Natural killer cell treated with Interleukin-12 subunit alpha and Interleukin-12 subunit beta and Interleukin-15 and Interleukin-18, amount 100 ng/mL, for 72 hours (primary cell): ENCODE measurements around the gene VGLL2. TPM values are rescaled to one million over a fixed set of nuclear protein-coding genes. Genes with fewer than 3 reads are reported as not detected.

Experiments used
- ATAC-seq, 2 donors: fragments of 150-1000 bp; cut with Tn5 transposase in 1 of 2; sonication (Bioruptor Pico), chemical (Tn5 transposase) in 1 of 2; 2 replicates each; pipeline ENCODE4 v1.10.0; 2021
- DNase-seq: peaks from one replicate; pipeline ENCODE4 v3.0.0; 2022; ENCODE audit warnings: low spot score
- H3K27ac Mint-ChIP-seq, 2 donors: 1 replicate in 1 of 2; 2 replicates in 1 of 2; pipeline ENCODE4 v1.8.0; 2022; ENCODE audit warnings: mixed read lengths in 2 of 2, mild to moderate bottlenecking in 1 of 2, moderate library complexity in 1 of 2
- H3K27me3 Mint-ChIP-seq, 2 donors: 1 replicate in 1 of 2; 2 replicates in 1 of 2; pipeline ENCODE4 v1.8.0; 2022; ENCODE audit warnings: mixed read lengths in 2 of 2
- H3K36me3 Mint-ChIP-seq: one replicate; pipeline ENCODE4 v1.8.0; 2022; ENCODE audit warnings: mixed read lengths
- H3K4me1 Mint-ChIP-seq, 2 donors: 1 replicate in 1 of 2; 2 replicates in 1 of 2; pipeline ENCODE4 v1.8.0; 2022; ENCODE audit warnings: low read depth in 2 of 2, mixed read lengths in 2 of 2, mild to moderate bottlenecking in 1 of 2
- H3K4me3 Mint-ChIP-seq: one replicate; pipeline ENCODE4 v1.8.0; 2022; ENCODE audit warnings: mixed read lengths
- H3K9me3 Mint-ChIP-seq: 2 replicates; pipeline ENCODE4 v1.8.0; 2022; ENCODE audit warnings: mixed read lengths
- total RNA-seq, 2 donors: library from RNA; stranded (reverse); gene quantifications; one replicate each; pipeline ENCODE4 v1.2.3, GENCODE V29; 2022

The VGLL2 gene
- total RNA-seq, 2 donors from 2014 or later: not detected

DNA sequence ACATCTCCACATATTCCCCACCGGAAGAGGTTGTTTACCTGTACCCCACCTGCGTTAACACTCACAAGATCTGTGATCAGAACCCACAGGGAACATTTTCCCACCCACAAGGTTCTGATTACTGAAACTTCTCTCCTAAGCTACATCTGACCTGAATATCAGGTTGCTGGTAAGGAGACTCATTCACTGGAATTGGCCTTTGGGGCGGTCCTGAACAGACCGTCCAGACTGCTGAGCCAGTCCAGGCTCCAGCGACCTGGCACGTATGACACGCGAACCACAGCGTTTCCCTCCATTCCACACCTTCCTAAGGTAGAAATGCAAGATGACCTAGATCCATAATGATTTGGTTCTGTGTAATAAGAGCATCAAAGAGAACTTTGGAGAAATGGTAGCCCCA is 9.8 kb downstream of the VGLL2 start:
- ATAC-seq: no peak
- DNase-seq: no peak
- no peaks in the 10 kb centered on the region for H3K36me3 Mint-ChIP-seq
- H3K4me3 Mint-ChIP-seq: no peak overlapping the region
- no peaks in the 10 kb centered on the region for H3K9me3 Mint-ChIP-seq
- H3K4me1 Mint-ChIP-seq: no peaks in the 10 kb centered on the region
- H3K27me3 Mint-ChIP-seq: peaks cover 31 to 57% of the 10 kb centered on the region in 2 donors
- H3K27ac Mint-ChIP-seq: no peak overlapping the region

DNA sequence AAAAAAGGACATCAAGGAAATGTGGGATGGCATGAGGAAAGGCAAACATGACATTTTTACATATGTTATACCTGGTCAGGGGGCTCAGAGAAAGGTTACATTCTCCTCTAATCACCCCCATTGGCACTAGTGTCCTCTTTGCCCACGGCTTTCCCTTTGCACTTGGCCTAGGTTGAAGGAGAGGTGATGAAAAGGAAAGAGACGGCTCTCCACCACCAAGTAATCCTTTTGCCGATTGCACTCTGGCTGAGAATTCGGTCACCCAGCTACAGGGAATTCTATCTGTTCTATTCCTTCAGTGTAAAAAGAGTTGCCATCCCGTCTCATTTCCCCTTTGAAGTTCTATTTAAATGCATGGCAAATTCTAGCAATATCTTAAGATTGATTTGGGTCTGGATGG is 10.4 kb downstream of the VGLL2 start:
- H3K27me3 Mint-ChIP-seq: peaks cover 34 to 57% of the 10 kb centered on the region in 2 donors
- H3K9me3 Mint-ChIP-seq: no peaks in the 10 kb centered on the region
- H3K27ac Mint-ChIP-seq: no peak overlapping the region

DNA sequence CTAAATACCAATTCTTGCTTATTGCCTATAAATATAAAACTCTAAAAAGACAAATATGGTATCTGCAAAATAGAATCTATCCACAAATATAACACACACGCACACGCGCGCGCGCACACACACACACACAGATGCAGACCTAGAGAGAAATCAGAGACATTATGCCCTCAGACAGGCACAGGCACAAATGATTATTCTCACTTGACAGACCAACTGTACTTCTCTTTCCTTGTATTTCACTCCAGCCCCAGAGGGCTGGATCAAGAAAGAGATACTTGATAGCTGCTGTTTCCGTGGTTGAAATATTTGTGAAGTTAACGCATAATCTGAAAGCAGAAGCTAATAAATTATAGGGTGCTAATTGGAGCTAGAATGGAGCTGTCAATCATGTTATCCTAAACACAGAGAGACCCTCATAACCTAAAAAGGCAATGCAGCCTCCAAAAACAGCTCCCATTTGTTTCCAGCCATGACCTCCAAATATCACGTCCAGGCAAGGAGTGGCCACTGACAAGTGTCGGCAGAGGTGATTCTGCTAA is 11.5 kb downstream of the VGLL2 start:
- ATAC-seq (no peak), DNase-seq (no peak)
- Mint-ChIP-seq H3K4me3 (no peak overlapping the region), H3K9me3 (no peaks in the 10 kb centered on the region), H3K4me1 (no peaks in the 10 kb centered on the region), H3K27ac (no peak overlapping the region), H3K36me3 (no peaks in the 10 kb centered on the region), H3K27me3 (peaks cover 34 to 55% of the 10 kb centered on the region in 2 donors)

More for the DNA sequence above, 10.4 kb downstream of the VGLL2 start:
- no peaks in the 10 kb centered on the region for H3K4me1 Mint-ChIP-seq
- DNase-seq (no peak), ATAC-seq (no peak)
- no peaks in the 10 kb centered on the region for H3K36me3 Mint-ChIP-seq
- no peak overlapping the region for H3K4me3 Mint-ChIP-seq

DNA sequence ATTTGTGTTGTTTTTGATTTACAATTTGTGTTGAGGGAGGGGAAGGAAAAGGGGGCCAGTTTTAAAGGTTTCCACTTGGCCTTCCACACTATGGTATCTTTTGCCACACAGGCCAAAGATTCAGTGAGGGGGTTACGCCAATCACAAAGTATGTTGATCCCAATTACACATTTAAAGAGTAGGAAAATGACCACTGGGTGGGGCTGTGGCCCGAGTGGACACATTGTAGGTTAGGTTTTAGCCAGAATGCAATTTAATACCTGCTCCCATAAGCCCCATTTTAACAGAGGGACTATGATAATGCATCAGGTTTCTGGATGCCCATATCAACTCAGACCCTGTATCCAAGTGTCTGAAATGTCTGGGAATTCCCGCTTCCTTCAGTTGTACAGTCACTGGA is 15.6 kb downstream of the VGLL2 start:
- Mint-ChIP-seq H3K36me3 (no peaks in the 10 kb centered on the region), H3K4me1 (no peaks in the 10 kb centered on the region), H3K9me3 (no peaks in the 10 kb centered on the region)

DNA sequence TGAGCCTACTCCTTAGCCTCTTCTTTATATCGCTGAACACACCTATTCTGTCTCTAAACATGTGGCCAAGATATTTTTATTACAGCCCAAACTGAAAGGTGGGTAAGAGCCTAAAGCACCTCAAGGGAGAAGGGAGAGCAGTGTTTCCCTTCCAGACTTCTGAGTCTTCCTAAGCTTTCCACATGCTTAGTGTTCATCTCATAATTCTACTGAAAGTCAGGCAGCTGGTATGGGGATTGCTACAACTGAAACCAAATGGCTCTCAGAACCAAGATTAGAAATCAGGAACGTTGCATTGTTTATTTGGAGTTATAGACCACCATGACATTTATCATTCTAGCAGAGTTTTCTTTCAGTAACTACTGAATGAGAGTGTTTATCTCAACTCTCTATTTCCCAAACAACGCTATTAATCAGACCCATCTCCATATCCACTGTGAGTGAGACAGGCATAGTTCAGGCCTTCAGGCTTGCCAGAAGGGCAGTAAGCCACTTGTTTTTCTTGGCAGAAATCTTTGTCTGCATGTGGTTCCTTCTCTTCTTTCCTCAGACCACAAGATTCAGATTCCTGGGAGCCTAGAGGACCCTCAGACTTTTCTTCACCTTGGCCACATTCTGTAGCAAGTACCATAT is 22.8 kb downstream of the VGLL2 start:
- H3K4me1 Mint-ChIP-seq: no peaks in the 10 kb centered on the region
- H3K27ac Mint-ChIP-seq: no peak overlapping the region
- peaks cover 8% of the 10 kb centered on the region for H3K9me3 Mint-ChIP-seq
- no peaks in the 10 kb centered on the region for H3K36me3 Mint-ChIP-seq
- ATAC-seq: no peak
- DNase-seq: no peak
- peaks cover 9 to 19% of the 10 kb centered on the region in 2 donors for H3K27me3 Mint-ChIP-seq
- H3K4me3 Mint-ChIP-seq: no peak overlapping the region

More for the DNA sequence above, 15.6 kb downstream of the VGLL2 start:
- no peak overlapping the region for H3K27ac Mint-ChIP-seq
- no peak for ATAC-seq
- H3K4me3 Mint-ChIP-seq: no peak overlapping the region
- peaks cover 12 to 19% of the 10 kb centered on the region in 2 donors for H3K27me3 Mint-ChIP-seq
- no peak for DNase-seq

DNA sequence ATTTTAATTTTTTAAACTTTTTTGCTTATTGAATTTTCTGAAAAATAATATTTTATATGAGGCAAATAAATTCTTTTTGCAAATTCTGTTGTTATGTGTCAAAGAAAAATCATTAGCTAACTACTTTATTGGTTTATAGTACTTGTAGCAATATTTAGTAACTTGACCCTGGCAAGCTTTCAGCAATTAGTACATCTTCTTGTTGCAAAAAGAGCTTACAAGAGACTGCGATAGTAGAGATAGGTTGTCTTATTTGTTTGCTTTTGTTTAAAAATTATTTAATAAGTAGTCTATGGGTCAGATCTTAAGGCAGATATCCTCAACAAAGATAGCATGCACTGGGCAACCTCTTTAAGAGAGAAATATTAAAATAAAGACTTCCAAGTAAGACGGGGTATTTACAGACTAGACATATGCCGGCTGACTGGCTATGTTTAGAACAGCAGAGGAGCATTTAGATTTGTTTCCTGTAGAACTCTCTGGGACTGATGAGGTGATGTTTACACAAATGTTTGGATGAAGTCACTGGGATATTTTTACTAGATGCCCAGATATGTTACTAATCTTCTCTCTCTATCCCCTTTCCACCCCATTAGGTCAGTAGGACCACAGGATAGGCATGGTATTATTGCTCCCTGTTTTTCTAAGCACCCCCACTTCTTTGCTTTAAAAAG is 25.0 kb downstream of the VGLL2 start:
- ATAC-seq: no peak
- peaks cover 8% of the 10 kb centered on the region for H3K9me3 Mint-ChIP-seq
- no peak for DNase-seq
- no peaks in the 10 kb centered on the region for H3K36me3 Mint-ChIP-seq
- no peak overlapping the region for H3K4me3 Mint-ChIP-seq
- H3K27ac Mint-ChIP-seq: no peak overlapping the region
- H3K4me1 Mint-ChIP-seq: no peaks in the 10 kb centered on the region
- peaks cover 9 to 32% of the 10 kb centered on the region in 2 donors for H3K27me3 Mint-ChIP-seq

DNA sequence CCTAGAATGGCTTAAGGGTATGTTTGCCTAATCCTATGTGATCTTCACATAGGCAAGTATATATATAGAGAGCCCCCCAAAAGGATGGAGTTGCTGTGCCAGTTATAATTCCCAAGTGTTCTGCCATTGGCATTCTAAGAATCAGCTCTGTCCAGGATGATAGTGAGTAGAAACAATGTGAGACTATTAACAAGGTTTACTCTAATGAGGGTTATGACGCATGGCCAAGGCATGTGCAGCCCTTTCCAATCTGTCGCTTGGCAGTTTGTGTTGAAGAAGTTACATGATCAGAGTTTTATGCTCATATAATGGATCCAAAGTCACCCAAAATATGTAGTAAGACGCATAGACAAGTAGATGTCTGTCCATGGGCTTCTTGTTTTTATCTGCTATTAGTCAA is 33.6 kb downstream of the VGLL2 start:
- Mint-ChIP-seq H3K4me3 (no peak overlapping the region), H3K27ac (no peak overlapping the region), H3K4me1 (no peaks in the 10 kb centered on the region), H3K36me3 (no peaks in the 10 kb centered on the region), H3K9me3 (peaks cover 5% of the 10 kb centered on the region), H3K27me3 (peaks cover 7 to 23% of the 10 kb centered on the region in 2 donors)
- no peak for ATAC-seq
- no peak for DNase-seq

DNA sequence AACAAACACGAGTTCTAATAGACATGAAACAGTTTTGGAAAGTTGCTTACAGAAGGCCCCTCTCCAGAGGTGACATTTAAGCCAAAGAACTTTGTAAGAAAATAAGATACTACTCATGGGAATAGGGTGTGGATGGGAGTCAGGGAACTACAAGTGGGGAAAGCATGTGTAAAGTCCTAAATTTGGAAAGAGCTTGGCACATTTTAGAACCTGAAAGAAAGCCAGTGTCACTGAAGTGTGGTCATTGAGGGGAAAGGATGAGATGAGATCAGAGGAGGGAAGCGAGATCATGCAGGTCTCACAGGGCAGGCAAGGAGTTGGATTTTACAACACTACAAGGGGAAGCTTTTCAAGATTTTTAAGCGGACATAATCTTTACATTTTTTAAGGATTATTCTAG is 38.0 kb downstream of the VGLL2 start:
- Mint-ChIP-seq H3K9me3 (no peaks in the 10 kb centered on the region), H3K27ac (no peak overlapping the region), H3K36me3 (no peaks in the 10 kb centered on the region), H3K27me3 (peaks cover 5 to 9% of the 10 kb centered on the region in 2 donors), H3K4me3 (no peak overlapping the region), H3K4me1 (no peaks in the 10 kb centered on the region)
- ATAC-seq: no peak
- no peak for DNase-seq

DNA sequence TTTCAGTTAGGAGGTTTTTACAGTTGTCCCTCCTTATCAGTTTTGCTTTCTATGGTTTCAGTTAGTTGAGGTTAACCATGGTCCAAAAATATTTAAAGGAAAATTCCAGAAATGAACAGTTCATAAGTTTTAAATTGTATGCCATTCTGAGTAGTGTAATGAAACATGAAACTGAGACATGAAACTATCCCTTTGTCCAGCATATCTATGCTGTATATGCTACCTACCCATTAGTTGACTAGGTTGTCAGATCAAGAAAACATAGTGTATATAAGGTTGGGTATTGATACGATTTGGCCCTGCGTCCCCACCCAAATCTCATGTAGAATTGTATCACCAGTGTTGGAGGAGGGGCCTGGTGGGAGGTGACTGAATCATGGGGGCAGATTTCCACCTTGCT is 39.1 kb downstream of the VGLL2 start:
- ATAC-seq: no peak
- Mint-ChIP-seq H3K9me3 (no peaks in the 10 kb centered on the region), H3K4me1 (no peaks in the 10 kb centered on the region), H3K4me3 (no peak overlapping the region), H3K36me3 (no peaks in the 10 kb centered on the region), H3K27me3 (peaks cover 5 to 18% of the 10 kb centered on the region in 2 donors), H3K27ac (no peak overlapping the region)
- DNase-seq: no peak

DNA sequence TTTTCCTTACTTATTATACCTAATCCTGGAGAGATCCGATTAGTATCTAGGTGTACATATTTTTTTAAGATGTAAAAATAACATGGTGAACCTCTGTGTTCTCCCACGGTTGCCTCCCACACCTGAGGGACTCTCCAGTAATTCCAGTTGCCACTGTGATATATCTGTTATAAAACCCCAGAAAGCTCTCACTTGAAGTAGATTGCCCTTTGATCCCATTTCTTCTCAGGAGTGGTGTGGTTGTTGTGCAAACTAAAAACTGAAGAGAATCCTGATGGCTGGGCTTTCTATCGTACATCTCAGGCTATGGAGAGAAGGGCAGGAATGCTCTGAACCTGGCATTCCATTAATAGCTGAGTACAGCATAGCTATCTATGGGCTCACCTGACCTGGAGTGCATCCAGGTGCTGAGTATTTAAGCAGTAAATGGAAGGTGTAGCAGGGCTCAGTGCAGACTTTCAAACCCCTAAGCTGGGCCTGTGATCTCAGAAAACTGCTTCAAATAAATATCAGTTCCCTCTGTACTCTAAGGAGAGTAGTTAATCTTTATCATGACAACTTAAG is 41.0 kb downstream of the VGLL2 start:
- H3K36me3 Mint-ChIP-seq: no peaks in the 10 kb centered on the region
- H3K4me1 Mint-ChIP-seq: no peaks in the 10 kb centered on the region
- H3K27ac Mint-ChIP-seq: no peak overlapping the region
- ATAC-seq (no peak), DNase-seq (no peak)
- H3K4me3 Mint-ChIP-seq: no peak overlapping the region
- H3K9me3 Mint-ChIP-seq: no peaks in the 10 kb centered on the region
- peaks cover 7 to 18% of the 10 kb centered on the region in 2 donors for H3K27me3 Mint-ChIP-seq

DNA sequence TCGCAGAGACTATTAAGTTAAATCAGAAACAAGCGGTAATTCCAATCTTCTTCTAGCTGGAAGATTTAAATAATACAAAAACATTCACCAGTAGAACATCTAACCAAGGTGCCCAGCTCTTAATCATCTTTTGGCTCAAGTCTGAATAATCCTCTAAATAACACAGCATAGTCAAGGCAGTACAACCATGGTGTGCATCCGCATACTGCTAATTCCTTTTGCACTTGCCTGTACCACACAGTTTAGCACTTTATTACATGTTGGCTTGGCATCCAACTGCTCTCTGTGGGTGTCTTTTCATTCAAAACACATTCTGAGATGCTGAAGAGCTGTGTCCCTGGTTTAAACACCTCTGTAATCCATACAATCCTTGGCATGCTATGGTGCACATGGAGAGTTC is 42.3 kb downstream of the VGLL2 start:
- Mint-ChIP-seq H3K4me1 (no peaks in the 10 kb centered on the region), H3K9me3 (no peaks in the 10 kb centered on the region)
- no peak for DNase-seq

DNA sequence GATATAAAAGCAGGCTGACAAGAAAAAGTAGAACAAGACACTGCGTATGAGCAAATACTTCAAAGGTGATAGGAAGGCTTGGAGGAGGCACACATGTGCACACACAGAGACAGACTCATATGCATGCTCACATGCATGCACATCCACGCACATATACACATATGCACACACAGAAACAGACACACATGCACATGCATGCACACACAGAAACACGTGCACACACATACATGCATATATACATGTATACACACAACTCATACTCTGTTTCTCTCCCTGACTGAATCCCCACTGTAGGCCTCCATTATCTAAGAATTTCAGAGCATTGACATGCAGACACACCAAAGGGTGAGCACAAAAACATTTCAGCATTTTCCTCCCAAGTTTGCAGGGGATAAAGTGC is 43.7 kb downstream of the VGLL2 start:
- H3K4me3 Mint-ChIP-seq: no peak overlapping the region

More for the DNA sequence above, 42.3 kb downstream of the VGLL2 start:
- H3K27me3 Mint-ChIP-seq: peaks cover 14 to 27% of the 10 kb centered on the region in 2 donors
- H3K4me3 Mint-ChIP-seq: no peak overlapping the region
- no peak for ATAC-seq
- no peaks in the 10 kb centered on the region for H3K36me3 Mint-ChIP-seq
- no peak overlapping the region for H3K27ac Mint-ChIP-seq

DNA sequence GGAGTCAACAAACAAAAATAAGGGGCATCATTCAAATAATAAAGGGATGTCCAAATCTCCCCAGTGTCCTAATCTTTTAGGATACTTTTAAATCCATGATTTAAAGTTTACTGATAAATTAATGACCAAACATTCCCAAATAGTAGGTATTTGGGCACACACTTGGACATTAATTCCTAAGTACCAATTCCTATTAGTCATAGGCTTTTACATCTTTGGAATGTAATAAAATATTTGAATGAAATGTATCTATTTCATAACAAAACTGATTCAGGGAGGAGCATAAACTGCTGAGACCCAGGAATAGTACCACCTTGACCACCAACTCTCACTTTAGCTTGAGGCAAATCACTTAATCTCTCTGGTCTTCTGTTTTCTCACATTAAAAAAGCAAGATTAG is 44.3 kb downstream of the VGLL2 start:
- no peak overlapping the region for H3K4me3 Mint-ChIP-seq
- H3K27ac Mint-ChIP-seq: no peak overlapping the region
- no peaks in the 10 kb centered on the region for H3K9me3 Mint-ChIP-seq
- ATAC-seq: no peak
- H3K27me3 Mint-ChIP-seq: peaks cover 11 to 26% of the 10 kb centered on the region in 2 donors
- no peak for DNase-seq
- no peaks in the 10 kb centered on the region for H3K36me3 Mint-ChIP-seq
- H3K4me1 Mint-ChIP-seq: no peaks in the 10 kb centered on the region

More for the DNA sequence above, 43.7 kb downstream of the VGLL2 start:
- peak; percentile 36 to 41 for ATAC-seq
- Mint-ChIP-seq H3K36me3 (no peaks in the 10 kb centered on the region), H3K4me1 (no peaks in the 10 kb centered on the region), H3K9me3 (no peaks in the 10 kb centered on the region), H3K27me3 (peaks cover 11 to 20% of the 10 kb centered on the region in 2 donors), H3K27ac (no peak overlapping the region)
- no peak for DNase-seq

DNA sequence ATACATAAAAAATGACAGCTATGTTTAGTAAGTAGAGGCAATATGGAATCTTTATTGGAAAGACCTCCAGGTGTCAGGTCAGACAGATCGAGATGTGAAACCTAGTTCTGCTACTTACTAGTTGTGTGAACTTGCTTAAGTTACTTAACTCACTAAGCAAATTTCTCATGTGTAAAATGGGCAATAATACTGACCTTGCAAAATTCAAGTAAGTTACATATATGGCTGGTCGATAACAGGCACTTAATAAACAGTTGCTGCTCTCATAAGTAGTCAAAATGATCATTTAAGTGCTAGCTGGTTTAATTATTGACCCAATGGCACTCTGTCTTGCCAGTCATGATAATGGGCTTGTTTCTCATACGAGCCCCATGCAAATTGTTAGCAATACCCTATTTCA is 46.0 kb downstream of the VGLL2 start:
- no peak for DNase-seq
- ATAC-seq: no peak
- Mint-ChIP-seq H3K27ac (no peak overlapping the region), H3K27me3 (peaks cover 18 to 42% of the 10 kb centered on the region in 2 donors), H3K4me3 (no peak overlapping the region), H3K36me3 (no peaks in the 10 kb centered on the region), H3K4me1 (no peaks in the 10 kb centered on the region), H3K9me3 (no peaks in the 10 kb centered on the region)
